Measurements from ENCODE around the gene OR4P4.

- TF ChIP-seq CTCF (IDR thresholded peaks at IDR 0.05), result no peak
- no peak for TF ChIP-seq ZFX (IDR thresholded peaks at IDR 0.05; ENCODE audit: borderline replicate concordance)
Observed at GRCh38 chr11:55658608-55659007, 23.7 kb downstream of the OR4P4 start.
